Kidney (tissue), 14 donors: Measurements from ENCODE around the gene SUMO4. TPM values are rescaled to one million over a fixed set of nuclear protein-coding genes. Genes with fewer than 3 reads are reported as not detected.

Experiments used
- DNase-seq, 5 donors: peaks; one replicate each; pipeline ENCODE4 v3.0.0-alpha.2; 2013 to 2020
- FAIRE-seq: peaks from 2 replicates; lab custom pipeline; 2012; peaks lifted over from hg19 to GRCh38; lab: Jason Lieb, UNC
- H3K27ac ChIP-seq, 2 donors: one replicate each; pipeline ENCODE4 v1.7.0; 2013; ENCODE audit warnings: low read depth in 2 of 2, low read length in 2 of 2, inconsistent platforms in 1 of 2
- H3K27me3 ChIP-seq: one replicate; pipeline ENCODE4 v1.7.1; 2013; ENCODE audit warnings: low read length, inconsistent platforms; ENCODE audit not compliant: control insufficient read depth, insufficient read depth
- H3K36me3 ChIP-seq, 3 donors: one replicate each; pipeline versions ENCODE4 v1.7.0 to v1.7.1; 2013; ENCODE audit warnings: low read length in 3 of 3, control low read depth in 1 of 3, inconsistent platforms in 1 of 3; ENCODE audit not compliant: insufficient read depth in 3 of 3, control insufficient read depth in 2 of 3
- H3K4me1 ChIP-seq, 3 donors: one replicate each; pipeline versions ENCODE4 v1.7.0 to v1.7.1; 2013; ENCODE audit warnings: low read length in 3 of 3, inconsistent platforms in 1 of 3, low read depth in 1 of 3; ENCODE audit not compliant: control insufficient read depth in 2 of 3, insufficient read depth in 2 of 3
- H3K4me3 ChIP-seq, 3 donors: one replicate each; pipeline versions ENCODE4 v1.7.0 to v1.8.1; 2013; ENCODE audit warnings: low read length in 3 of 3, control low read depth in 1 of 3, inconsistent platforms in 1 of 3
- H3K9ac ChIP-seq, 3 donors: one replicate each; pipeline versions ENCODE4 v1.7.0 to v1.7.1; 2013; ENCODE audit warnings: low read length in 3 of 3, control low read depth in 1 of 3, inconsistent platforms in 1 of 3
- H3K9me3 ChIP-seq, 3 donors: one replicate each; pipeline versions ENCODE4 v1.7.0 to v1.7.1; 2013; ENCODE audit warnings: low read length in 3 of 3, control low read depth in 1 of 3, inconsistent platforms in 1 of 3; ENCODE audit not compliant: control insufficient read depth in 2 of 3, insufficient read depth in 1 of 3
- intact Hi-C: fragments of 100-400 bp; cut with DNase I; formaldehyde crosslinking; loops from one replicate; pipeline ENCODE4 v1.11.1; 2022
- polyA plus RNA-seq: library from polyadenylated mRNA; stranded (reverse); fragments of 350-450 nt; fragmentation: Illumina TruSeq; extraction: RNeasy Lipid Tissue Mini Kit (QIAGEN cat#74804); gene quantifications from one replicate; pipeline ENCODE4 v1.2.3, GENCODE V29; 2014; ENCODE audit warnings: low read depth, low replicate concordance; ENCODE audit not compliant: insufficient read depth
- total RNA-seq: library from RNA; stranded (reverse); fragmentation: NEBNext Ultra II Directional; extraction: Animal tissue kit (Norgen Biotek cat#: 25700); gene quantifications from one replicate; pipeline ENCODE4 v1.2.1, GENCODE V29; 2021
- TF ChIP-seq, protein P1 (sequence below): IDR thresholded peaks from 3 replicates; pipeline ENCODE4 v1.5.1; 2012; ENCODE audit warnings: mild to moderate bottlenecking, moderate library complexity, borderline replicate concordance; ENCODE audit not compliant: insufficient read depth; ENCODE audit errors: extremely low read depth
- donor health status: control.
- donor health status: control.
- donor health status: control.
- donor health status: control.
- donor health status: control.
- donor health status: DM: yes; HTN: yes; CAD: no.
- donor health status: Normal renal cell carcinoma (clear cell type).

Gene SUMO4
- total and polyA plus RNA-seq, 2 donors from 2014 or later: 1.9 TPM; not detected in 1

DNA sequence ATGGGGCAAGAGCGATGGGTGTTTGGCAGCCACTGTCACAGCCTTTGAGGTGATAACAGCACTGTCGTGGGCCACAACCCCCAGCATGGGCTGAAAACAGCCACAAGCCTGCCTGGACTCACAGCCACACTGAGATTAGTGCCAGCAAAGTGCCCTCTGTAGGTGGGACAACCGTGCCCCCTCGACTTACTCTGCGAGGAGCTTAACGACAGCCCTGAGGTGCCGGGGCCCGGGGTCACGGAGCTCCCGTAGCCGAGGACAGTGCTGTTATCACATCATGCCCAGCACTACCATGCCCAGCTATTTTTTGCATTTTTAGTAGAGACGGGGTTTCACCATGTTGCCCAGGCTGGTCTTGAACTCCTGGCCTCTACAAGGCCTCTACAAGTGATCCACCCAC, 36.6 kb downstream of the SUMO4 start:
- FAIRE-seq: no peak
- Histone ChIP-seq H3K4me3 (no peak overlapping the region), H3K27ac (no peak overlapping the region), H3K4me1 (peaks cover 0 to 11% (median 10%) of the 10 kb centered on the region in 3 donors), H3K9me3 (no peaks in the 10 kb centered on the region), H3K9ac (no peak overlapping the region), H3K36me3 (no peaks in the 10 kb centered on the region), H3K27me3 (no peaks in the 10 kb centered on the region)
- intact Hi-C loops: no loop called here
- TF ChIP-seq, protein P1, sequence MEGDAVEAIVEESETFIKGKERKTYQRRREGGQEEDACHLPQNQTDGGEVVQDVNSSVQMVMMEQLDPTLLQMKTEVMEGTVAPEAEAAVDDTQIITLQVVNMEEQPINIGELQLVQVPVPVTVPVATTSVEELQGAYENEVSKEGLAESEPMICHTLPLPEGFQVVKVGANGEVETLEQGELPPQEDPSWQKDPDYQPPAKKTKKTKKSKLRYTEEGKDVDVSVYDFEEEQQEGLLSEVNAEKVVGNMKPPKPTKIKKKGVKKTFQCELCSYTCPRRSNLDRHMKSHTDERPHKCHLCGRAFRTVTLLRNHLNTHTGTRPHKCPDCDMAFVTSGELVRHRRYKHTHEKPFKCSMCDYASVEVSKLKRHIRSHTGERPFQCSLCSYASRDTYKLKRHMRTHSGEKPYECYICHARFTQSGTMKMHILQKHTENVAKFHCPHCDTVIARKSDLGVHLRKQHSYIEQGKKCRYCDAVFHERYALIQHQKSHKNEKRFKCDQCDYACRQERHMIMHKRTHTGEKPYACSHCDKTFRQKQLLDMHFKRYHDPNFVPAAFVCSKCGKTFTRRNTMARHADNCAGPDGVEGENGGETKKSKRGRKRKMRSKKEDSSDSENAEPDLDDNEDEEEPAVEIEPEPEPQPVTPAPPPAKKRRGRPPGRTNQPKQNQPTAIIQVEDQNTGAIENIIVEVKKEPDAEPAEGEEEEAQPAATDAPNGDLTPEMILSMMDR: no peak
- no peak for DNase-seq

DNA sequence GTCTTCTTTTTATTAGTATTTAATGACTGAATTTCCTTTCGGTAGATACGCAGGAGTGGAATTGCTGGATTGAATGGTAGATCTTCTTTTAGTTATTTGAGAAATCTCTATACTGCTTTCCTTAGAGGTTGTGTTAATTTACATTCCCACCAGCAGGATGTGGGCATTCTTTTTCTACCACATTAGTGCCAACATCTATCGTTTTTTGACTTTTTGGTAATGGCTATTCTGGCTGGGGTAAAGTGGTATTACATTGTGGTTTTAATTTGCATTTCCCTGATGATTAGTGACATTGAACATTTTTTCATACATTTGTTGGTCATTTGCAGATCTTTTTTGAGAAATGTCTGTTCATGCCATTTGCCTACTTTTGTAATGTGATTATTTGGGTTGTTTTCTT, 37.1 kb downstream of the SUMO4 start:
- Histone ChIP-seq H3K9ac (no peak overlapping the region), H3K4me1 (peaks cover 0 to 12% (median 11%) of the 10 kb centered on the region in 3 donors), H3K4me3 (no peak overlapping the region), H3K27me3 (no peaks in the 10 kb centered on the region), H3K36me3 (no peaks in the 10 kb centered on the region), H3K27ac (no peak overlapping the region), H3K9me3 (no peaks in the 10 kb centered on the region)
- no peak for FAIRE-seq
- DNase-seq: no peak
- TF ChIP-seq, protein P1: no peak
- intact Hi-C loops: no loop called here

DNA sequence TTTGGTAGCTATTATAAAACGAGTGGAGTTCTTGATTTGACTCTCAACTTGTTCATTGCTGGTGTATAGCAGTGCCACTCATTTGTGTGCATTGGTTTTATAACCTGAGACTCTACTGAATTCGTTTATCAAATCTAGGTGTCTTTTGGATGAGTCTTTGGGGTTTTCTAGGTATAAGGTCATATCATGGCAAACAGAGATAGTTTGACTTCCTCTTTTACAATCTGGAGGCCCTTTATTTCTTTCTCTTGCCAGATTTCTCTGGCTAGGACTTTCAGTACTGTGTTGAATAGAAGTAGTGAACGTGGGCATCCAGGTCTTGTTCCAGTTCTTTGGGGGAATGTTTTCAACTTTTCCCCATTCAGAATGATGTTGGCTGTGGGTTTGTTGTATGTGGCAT, 38.8 kb downstream of the SUMO4 start:
- Histone ChIP-seq H3K36me3 (no peaks in the 10 kb centered on the region), H3K27me3 (no peaks in the 10 kb centered on the region), H3K9me3 (no peaks in the 10 kb centered on the region), H3K9ac (no peak overlapping the region), H3K4me1 (peaks cover 0 to 18% (median 12%) of the 10 kb centered on the region in 3 donors), H3K27ac (no peak overlapping the region), H3K4me3 (no peak overlapping the region)
- DNase-seq (no peak), FAIRE-seq (no peak)
- intact Hi-C loops: no loop called here
- TF ChIP-seq, protein P1: no peak

DNA sequence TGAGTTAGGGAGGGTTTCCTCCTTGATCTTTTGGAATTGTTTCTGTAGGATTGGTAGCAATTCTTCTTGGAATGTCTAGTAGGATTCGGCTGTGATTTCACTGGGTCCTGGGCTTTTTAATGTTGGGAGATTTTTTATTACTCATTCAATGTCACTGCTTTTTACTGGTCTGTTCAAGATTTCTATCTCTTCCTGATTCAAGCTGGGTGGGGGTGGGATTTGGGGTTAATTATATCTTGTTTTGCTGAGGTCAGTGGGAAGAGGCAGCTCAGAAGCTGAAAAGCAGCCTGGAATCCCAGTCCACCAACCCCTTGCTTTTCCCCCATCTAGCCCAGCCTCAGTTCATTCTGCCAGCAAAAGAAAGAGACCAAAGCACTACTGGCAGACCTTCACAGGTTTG, 39.6 kb downstream of the SUMO4 start:
- DNase-seq: no peak
- no peak for FAIRE-seq

More for the DNA sequence above, 39.6 kb downstream of the SUMO4 start:
- TF ChIP-seq, protein P1: no peak
- Histone ChIP-seq H3K27ac (no peak overlapping the region), H3K9ac (no peak overlapping the region), H3K4me1 (peaks cover 2 to 21% (median 12%) of the 10 kb centered on the region in 3 donors), H3K9me3 (no peaks in the 10 kb centered on the region), H3K27me3 (no peaks in the 10 kb centered on the region), H3K4me3 (no peak overlapping the region), H3K36me3 (no peaks in the 10 kb centered on the region)
- intact Hi-C loops: no loop called here
